ENCODE measurements around the gene RHEB. TPM values are rescaled to one million over a fixed set of nuclear protein-coding genes. Genes with fewer than 3 reads are reported as not detected.
"Not testable (repeated sequence)": the region's sequence is repeated elsewhere in the genome, so short reads cannot be mapped to it uniquely, and the experiment has no call there.

RHEB gene
- total and polyA plus RNA-seq, 2 of the 13 experiments (the other 11 are each of a cell fraction or from before 2014, with no cell fraction given) = 55.0 to 77.6 TPM

- 12% methylated on average over 2 of the region's 2 CpGs for WGBS (ENCODE audit: low lambda C conversion rate)
- H3K27ac ChIP-seq (ENCODE audit: extremely low read length, insufficient read depth, low read length); in situ Hi-C loops (cut with HindIII; ENCODE audit: extremely low pct_ligation_motif_present, low pct_unique_long_range_greater_than_20kb); H3K4me2 ChIP-seq (ENCODE audit: low read depth, low read length); ATAC-seq; FAIRE-seq; POLR2A ChIA-PET; H3K9me3 ChIP-seq (ENCODE audit: low read length); H3K4me1 ChIP-seq (ENCODE audit: insufficient read depth, low read length); H3K36me3 ChIP-seq (replicated peaks in 1 of 2; ENCODE audit: control insufficient read depth in 1 of 2, insufficient read depth in 2 of 2, low read length in 2 of 2); H3K9ac ChIP-seq (ENCODE audit: insufficient read depth, low read depth, low read length); H4K20me1 ChIP-seq (ENCODE audit: insufficient read depth, low read length); CTCF ChIA-PET (ENCODE audit: low intra/inter-chr PET ratio, low total read pairs); H3K4me3 ChIP-seq (replicated peaks in 1 of 3; ENCODE audit: insufficient read depth in 1 of 3, low read depth in 2 of 3, low read length in 3 of 3); H2AFZ ChIP-seq (ENCODE audit: low read length); DNase-seq (ENCODE audit: low spot score); H3K79me2 ChIP-seq (ENCODE audit: insufficient read depth, low read length); BruUV-seq (replicated peaks); intact Hi-C loops (cut with micrococcal nuclease; ENCODE audit: unreplicated experiment): not testable (repeated sequence)
- peaks cover 2 to 15% of the 10 kb centered on the region in 2 experiments; a peak in 4 of 5 replicates for H3K27me3 ChIP-seq (ENCODE audit: control insufficient read depth in 1 of 2, insufficient read depth in 2 of 2, low read length in 2 of 2)
- peak; percentile 24; the same call in 1 of the 2 replicates for TF ChIP-seq ZNF512 (CRISPR knock-in tag; IDR thresholded peaks at IDR 0.05)
Observed at GRCh38 chr7:151536178-151536577, 16.5 kb upstream of the RHEB start.

- CTCF ChIA-PET (ENCODE audit: low intra/inter-chr PET ratio, low total read pairs) = no interaction called here
- H4K20me1 ChIP-seq (ENCODE audit: insufficient read depth, low read length) = no peaks in the 10 kb centered on the region
- no peaks in the 10 kb centered on the region for H3K27me3 ChIP-seq (ENCODE audit: control insufficient read depth in 1 of 2, insufficient read depth in 2 of 2, low read length in 2 of 2)
- H3K36me3 ChIP-seq (replicated peaks in 1 of 2; ENCODE audit: control insufficient read depth in 1 of 2, insufficient read depth in 2 of 2, low read length in 2 of 2) = no peaks in the 10 kb centered on the region
- ATAC-seq (no peak), DNase-seq (ENCODE audit: low spot score) (no peak), FAIRE-seq (no peak)
- H3K4me1 ChIP-seq (ENCODE audit: insufficient read depth, low read length) = no peaks in the 10 kb centered on the region
- no TSS peak for BruUV-seq (replicated peaks)
- TF ChIP-seq ZNF121 (CRISPR knock-in tag; IDR thresholded peaks at IDR 0.05) = 0 out of 2 replicates have a peak, but pooled peaks have one; percentile 34
- no peak for TF ChIP-seq MAFG (CRISPR knock-in tag; IDR thresholded peaks at IDR 0.05)
- TF ChIP-seq NR0B2 (CRISPR knock-in tag; IDR thresholded peaks at IDR 0.05) = no peak
- no peak overlapping the region for H3K4me3 ChIP-seq (replicated peaks in 1 of 3; ENCODE audit: insufficient read depth in 1 of 3, low read depth in 2 of 3, low read length in 3 of 3)
- no peak overlapping the region for H3K4me2 ChIP-seq (ENCODE audit: low read depth, low read length)
- H3K27ac ChIP-seq (ENCODE audit: extremely low read length, insufficient read depth, low read length) = no peak overlapping the region
- POLR2A ChIA-PET = no interaction called here
- intact Hi-C loops (cut with micrococcal nuclease; ENCODE audit: unreplicated experiment) (no loop called here), in situ Hi-C loops (cut with HindIII; ENCODE audit: extremely low pct_ligation_motif_present, low pct_unique_long_range_greater_than_20kb) (no loop called here)
- no peaks in the 10 kb centered on the region for H3K9me3 ChIP-seq (ENCODE audit: low read length)
- no peaks in the 10 kb centered on the region for H3K79me2 ChIP-seq (ENCODE audit: insufficient read depth, low read length)
- no peak overlapping the region for H2AFZ ChIP-seq (ENCODE audit: low read length)
- H3K9ac ChIP-seq (ENCODE audit: insufficient read depth, low read depth, low read length) = no peak overlapping the region
Observed at GRCh38 chr7:151529842-151530241, 10.1 kb upstream of the RHEB start.

Data from HepG2 (cell line).